ENCODE measurements around the gene FTO. TPM values are rescaled to one million over a fixed set of nuclear protein-coding genes. Genes with fewer than 3 reads are reported as not detected.

The FTO gene
- total RNA-seq, 4 donors from 2014 or later: 70.9 to 89.7 (median 86.8) TPM

DNA sequence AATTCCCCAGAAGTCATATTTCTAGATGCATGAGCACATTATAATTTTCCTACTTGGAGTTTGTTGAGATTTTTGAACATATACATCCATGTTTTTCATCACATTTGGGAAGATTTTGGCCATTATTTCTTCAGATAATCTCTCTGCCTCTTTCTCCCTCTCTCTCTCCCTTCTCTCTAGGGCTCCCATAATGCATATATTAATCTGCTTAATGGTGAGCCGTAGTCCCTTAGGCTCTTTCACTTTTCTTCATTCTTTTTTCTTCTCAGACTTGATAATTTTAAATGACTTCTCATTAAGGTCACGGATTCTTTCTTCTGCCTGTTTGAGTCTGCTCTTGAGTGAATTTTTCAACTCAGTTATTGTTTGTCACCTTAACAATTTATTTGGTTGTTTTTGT lies 481.1 kb downstream of the FTO start:
- no peak for DNase-seq (ENCODE audit: low spot score)
- TF ChIP-seq, protein P1, sequence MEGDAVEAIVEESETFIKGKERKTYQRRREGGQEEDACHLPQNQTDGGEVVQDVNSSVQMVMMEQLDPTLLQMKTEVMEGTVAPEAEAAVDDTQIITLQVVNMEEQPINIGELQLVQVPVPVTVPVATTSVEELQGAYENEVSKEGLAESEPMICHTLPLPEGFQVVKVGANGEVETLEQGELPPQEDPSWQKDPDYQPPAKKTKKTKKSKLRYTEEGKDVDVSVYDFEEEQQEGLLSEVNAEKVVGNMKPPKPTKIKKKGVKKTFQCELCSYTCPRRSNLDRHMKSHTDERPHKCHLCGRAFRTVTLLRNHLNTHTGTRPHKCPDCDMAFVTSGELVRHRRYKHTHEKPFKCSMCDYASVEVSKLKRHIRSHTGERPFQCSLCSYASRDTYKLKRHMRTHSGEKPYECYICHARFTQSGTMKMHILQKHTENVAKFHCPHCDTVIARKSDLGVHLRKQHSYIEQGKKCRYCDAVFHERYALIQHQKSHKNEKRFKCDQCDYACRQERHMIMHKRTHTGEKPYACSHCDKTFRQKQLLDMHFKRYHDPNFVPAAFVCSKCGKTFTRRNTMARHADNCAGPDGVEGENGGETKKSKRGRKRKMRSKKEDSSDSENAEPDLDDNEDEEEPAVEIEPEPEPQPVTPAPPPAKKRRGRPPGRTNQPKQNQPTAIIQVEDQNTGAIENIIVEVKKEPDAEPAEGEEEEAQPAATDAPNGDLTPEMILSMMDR (IDR thresholded peaks at IDR 0.05): no peak
- ATAC-seq (ENCODE audit: low FRiP score): no peak

DNA sequence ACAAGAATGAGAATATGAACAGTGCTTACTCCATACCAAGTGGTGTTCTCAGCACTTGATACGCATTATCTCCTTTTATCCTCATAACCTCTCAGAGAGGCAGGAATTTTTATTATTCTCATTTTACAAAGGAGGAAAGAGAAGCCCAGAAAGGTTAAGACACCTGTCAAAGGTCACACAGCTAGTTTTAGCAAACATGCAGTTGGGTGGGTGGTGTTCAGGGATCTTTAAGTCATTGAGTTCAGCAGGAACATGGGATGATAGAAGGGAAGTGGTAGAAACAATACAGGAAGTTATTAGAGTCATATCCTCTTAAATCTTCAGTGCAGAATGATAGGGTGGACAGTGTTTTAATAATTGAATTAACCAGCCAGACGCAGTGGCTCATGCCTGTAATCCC lies 487.2 kb downstream of the FTO start:
- TF ChIP-seq, protein P1 (IDR thresholded peaks at IDR 0.05): no peak
- DNase-seq (ENCODE audit: low spot score) (no peak), ATAC-seq (ENCODE audit: low FRiP score) (no peak)

DNA sequence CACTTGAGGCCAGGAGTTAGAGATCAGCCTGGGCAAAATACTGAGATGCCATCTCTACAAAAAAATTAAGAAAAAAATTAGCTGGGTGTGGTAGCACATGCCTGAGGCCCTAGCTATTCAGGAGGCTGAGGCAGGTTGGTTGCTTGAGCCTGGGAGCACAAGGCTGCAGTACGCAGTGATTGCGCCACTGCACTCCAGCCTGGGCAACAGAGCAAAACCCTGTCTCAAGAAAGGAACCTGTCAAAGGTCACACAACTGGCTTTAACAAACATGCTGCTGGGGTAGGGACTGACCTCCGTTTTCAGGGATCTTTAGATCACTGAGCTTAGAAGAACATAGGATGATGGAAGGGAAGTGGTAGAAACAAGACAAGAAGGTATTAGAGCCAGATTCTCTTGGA lies 487.6 kb downstream of the FTO start:
- DNase-seq (ENCODE audit: low spot score): no peak
- ATAC-seq (ENCODE audit: low FRiP score): no peak
- TF ChIP-seq, protein P1 (IDR thresholded peaks at IDR 0.05): no peak

DNA sequence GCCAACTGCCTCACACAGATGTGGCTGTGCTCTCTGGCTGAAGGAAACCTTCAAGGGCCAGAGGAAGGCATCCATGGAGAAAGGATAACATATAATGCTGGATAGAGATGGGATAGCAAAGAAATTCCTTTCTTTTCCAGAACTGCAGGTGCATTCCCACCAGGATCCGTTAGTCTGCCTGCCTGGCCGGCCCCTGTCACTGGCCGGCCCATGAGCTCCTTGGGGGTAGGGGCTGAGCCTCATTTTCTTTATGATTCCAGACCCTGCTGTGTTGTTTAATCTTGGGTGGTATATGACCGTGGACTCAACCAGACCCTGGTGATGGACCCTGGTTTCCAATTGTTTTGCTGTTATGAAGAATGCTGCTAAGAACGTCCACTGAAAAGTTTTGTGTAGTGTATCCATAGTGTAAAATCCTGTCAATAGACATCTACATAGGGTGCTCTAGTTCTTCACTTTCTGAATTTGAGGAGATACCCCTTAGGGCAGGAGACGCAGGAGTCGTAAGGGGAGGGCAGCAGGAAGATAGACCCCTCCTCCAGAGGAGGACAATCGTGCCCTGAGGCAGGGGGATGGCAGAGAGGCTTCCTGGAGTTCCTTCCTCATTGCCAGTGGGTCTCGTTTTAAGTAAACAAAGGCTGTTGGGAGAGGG lies 489.2 kb downstream of the FTO start:
- TF ChIP-seq, protein P1 (IDR thresholded peaks at IDR 0.05): no peak
- no peak for DNase-seq (ENCODE audit: low spot score)
- ATAC-seq (ENCODE audit: low FRiP score): no peak

DNA sequence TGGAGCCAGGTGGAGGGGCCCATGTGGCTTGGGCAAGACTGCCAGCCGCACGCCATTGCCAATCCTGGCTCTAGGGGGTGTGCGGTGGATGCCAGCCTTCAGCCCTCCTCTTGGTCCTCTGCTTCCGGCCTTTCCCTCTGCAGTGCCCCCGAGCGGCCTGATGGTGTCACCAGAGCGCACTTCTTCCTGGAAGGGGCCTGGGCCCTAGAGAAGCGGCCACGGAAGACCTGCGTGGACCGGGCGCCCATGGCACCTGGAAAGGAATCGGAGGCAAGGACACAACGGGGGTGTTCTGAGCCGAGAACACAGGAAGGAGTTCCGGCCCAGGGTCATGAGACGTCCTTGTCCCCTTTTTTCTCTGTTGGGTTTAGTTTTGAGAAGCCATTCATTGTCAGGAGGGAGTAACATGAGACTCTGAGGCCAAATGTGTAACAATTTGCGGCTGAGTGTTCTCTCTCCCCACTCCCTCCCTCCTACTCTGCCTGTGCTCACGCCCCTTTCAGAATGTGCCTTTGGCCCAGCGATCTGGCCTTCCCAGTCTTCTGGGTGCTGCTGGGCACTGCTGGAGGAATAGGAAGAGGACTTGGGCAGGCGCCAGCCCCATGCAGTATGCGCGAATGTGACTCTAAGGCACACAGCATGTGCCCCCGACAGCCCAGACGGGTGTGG lies 489.8 kb downstream of the FTO start:
- ATAC-seq (ENCODE audit: low FRiP score): peak; percentile 74
- TF ChIP-seq, protein P1 (IDR thresholded peaks at IDR 0.05): no peak
- peak; percentile 27 for DNase-seq (ENCODE audit: low spot score)

DNA sequence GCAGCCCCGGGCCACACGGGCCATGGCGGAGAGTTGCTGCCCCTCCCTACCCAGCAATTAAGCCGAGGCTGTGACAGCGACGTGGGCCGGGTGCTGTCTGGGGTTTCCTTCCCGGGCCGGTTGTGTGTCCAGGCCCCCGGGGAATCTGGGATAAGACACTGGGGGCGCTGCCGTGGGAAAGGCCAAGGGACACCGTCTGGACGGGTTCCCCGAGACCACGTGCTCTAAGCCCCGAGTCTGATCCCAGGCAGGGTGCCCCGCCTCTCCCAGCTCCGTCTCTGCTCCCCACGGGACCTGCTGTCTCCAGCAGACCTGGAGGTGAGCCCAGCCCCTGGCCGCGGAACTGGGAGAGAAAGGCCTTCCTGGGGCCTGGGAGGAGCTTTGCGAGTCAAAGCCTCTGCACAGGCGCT lies 490.4 kb downstream of the FTO start:
- DNase-seq (ENCODE audit: low spot score) (no peak), ATAC-seq (ENCODE audit: low FRiP score) (peak; percentile 15)
- TF ChIP-seq, protein P1 (IDR thresholded peaks at IDR 0.05): no peak

DNA sequence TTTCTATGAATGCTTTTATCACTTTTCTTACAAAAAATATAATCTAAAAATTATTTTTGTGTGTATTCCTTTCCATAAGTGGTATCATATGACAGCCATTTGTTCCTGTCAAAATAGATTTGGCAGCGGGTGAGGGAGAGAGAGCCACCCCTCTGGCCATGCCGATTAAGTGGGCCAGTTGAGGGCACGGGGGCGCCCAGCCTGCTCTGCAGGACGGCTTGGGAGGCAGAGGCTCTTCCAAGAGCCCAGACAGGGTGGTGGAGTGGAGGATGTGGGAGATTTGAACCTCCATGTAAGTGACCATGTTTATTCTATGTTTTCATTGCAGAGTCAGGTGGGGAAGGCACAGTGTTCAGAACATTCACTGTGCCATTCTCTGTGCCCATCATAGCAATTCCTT lies 493.8 kb downstream of the FTO start:
- TF ChIP-seq, protein P1 (IDR thresholded peaks at IDR 0.05): no peak
- no peak for DNase-seq (ENCODE audit: low spot score)
- ATAC-seq (ENCODE audit: low FRiP score): no peak

Data from omental fat pad (tissue), 4 donors.